Smooth muscle cell of the brain vasculature (primary cell): ENCODE data around the gene CIB4.
"Not testable (repeated sequence)": the region's sequence is repeated elsewhere in the genome, so short reads cannot be mapped to it uniquely, and the experiment has no call there.

Experiments
- DNase-seq: peaks from one replicate; pipeline ENCODE4 v3.0.0-alpha.2; 2012; ENCODE audit warnings: low read depth, low spot score

Gene CIB4

DNA sequence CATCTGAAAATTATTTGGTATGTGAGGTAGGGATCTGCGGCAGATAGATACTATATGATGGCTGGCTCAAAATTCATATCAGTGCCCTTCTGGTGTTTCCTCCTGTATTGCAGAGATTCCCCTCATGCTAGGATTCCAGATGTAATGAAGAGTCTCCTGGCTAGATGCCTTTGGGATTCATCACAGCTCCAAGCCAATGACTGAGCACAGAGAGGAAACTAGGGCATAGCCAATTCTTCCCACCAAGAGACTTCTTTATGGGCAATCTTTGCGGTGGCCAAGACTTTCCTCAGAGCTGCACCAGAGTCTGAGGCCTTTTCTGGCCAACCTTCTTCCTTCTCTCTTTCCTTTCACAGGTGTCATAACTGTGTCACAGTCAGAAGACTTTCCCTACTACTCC is 25.5 kb upstream of the CIB4 start:
- DNase-seq = no peak

DNA sequence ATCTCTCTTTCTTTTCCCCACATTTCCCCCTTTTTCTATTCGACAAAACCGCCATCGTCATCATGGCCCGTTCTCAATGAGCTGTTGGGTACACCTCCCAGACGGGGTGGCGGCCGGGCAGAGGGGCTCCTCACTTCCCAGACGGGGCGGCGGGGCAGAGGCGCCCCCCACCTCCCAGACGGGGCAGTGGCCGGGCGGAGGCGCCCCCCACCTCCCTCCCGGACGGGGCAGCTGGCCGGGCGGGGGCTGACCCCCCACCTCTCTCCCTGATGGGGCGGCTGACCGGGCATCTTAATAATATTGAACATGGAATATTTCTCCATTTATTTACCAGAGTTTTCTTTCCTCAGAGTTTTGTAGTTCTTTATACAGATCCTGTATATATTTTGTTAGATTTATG is 24.1 kb upstream of the CIB4 start:
- not testable (repeated sequence) for DNase-seq

GRCh38 chr2:26660363-26660962 is 19.3 kb upstream of the CIB4 start:
- no peak for DNase-seq

GRCh38 chr2:26658691-26659346 is 17.7 kb upstream of the CIB4 start:
- no peak for DNase-seq

GRCh38 chr2:26657265-26657664 is 16.1 kb upstream of the CIB4 start:
- no peak for DNase-seq

GRCh38 chr2:26655611-26656195 is 14.5 kb upstream of the CIB4 start:
- DNase-seq = no peak

- DNase-seq = not testable (repeated sequence)
These were observed 14.0 kb upstream of the CIB4 start for GRCh38 chr2:26655120-26655519.

- no peak for DNase-seq
These were observed 12.8 kb upstream of the CIB4 start for GRCh38 chr2:26654061-26654340.

DNA sequence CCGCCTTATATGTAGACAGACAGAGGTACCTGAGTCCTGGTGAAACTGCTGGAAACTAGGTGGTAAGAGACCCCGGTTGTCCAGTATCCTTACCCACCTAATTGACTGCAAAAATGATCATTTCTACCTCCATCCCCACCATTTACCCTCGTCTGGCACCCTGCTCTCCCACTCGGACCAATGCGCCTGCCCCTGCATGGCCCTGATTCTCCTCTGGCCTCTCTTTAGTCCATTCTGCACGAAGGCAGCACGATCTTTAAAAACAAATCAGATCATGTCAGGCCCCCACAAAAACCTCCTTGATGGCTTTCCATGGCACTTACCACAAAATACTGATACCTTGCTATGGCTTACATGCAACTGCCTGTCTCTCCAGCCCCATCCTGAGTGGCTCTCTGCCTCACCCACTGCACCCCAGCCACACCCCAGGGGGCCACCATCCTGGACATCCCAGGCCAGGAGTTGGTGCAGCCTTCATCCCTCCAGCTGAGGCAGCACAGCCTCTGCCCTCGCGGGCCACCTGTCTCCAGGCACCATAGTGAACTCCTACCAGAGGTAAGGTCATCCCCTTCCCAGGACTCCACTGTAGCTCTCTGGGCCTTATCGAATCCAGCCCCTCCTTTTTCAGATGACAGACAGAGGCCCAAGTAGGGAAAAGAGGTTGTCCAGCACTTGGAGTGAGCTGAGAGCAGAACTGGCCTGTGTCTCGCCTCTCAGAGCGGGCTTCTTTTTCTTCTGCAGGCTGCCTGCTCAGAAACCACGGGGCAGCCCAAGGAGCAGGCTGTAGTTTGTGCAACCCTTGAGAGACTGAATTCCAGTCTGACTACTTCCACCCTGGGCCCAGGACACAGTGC is 12.3 kb upstream of the CIB4 start:
- no peak for DNase-seq

DNA sequence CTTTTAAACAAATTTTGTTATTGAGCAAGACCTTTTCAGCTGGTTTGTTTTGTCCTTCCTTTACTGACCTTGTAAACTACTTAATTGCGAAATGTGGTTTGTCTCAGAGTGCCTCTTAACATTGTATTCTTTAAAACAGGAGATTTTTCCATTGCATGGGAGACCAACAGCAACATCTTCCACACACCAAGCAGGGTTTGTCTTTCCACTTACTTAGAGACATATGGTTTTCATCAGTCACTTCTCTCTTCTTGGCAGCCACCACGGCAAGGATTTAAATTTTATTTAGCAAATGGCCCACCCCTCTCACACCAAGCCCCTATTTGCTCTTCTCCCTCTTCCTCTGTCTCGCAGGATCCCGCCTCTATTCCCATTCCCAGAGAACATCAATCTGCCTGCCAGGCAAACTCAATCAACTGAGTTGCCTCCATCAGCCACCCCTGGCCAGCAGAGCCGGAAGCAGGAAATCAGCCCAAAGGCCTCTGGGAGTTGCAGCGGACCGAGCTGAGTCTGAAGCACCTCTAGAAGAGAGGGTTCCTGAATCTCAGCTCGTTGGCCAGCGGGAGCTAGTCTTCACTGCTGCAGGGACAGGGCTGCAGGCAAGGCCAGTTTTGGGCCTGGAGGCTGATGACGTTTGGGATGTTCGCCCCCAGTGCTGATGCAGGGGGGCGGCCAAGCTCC is 11.3 kb upstream of the CIB4 start:
- DNase-seq = no peak

DNA sequence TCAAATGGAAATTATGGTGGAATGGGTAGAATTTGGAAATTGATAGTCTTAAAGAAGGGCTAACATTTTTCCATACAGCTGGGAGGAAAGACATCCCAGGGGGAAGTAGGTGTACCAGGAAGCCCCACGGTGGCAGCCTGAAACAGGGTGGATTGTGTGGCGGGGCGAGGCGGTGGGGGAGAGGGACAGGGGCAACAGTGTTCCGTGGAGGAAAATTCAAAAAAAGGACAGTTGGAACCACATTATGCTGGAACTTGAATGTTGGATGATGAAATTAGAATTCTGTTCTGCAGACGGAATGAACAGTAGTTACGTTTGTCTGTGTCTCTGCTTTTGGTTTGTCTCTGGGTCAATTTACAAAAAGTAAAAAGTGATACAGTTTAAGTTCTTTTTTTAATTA is 10.6 kb upstream of the CIB4 start:
- DNase-seq = no peak

GRCh38 chr2:26651470-26651771 is 10.3 kb upstream of the CIB4 start:
- DNase-seq = no peak

DNA sequence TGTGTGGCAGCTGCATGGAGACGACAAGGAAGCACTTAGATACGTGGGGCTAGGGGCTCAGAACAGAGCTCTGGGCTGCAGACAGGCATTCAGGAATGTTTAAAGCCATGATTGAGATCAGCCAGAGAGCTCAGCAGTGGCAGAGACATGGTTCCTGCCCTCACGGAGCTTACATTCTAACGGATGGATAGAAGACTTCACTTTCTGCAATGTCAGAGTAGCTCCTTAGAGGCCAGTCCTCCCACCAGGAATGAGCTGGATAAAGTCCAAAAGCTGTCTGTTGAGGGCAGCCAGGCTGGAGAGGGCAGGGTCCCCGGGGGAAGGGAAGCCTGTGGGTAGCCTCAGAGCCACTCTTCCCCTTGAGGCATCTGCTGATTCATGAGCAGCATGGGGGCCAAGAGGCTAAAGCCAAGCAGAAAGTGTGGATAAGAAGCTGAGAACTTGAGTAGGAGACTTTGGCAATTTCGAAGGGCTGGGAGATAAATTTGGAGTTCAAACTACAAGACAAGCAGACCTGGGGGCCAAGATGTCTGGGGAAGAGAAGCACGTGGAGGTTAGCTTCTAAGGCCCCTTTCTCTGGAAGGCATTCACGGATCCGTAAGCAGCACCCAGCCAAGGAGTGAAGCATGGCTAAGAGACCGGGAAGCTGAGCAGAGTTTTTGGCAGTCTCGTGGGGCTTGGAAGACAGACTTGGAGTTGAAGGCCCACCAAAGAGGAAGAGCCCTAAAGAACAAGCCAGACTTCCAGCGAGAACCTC is 9.7 kb upstream of the CIB4 start:
- DNase-seq = no peak

DNA sequence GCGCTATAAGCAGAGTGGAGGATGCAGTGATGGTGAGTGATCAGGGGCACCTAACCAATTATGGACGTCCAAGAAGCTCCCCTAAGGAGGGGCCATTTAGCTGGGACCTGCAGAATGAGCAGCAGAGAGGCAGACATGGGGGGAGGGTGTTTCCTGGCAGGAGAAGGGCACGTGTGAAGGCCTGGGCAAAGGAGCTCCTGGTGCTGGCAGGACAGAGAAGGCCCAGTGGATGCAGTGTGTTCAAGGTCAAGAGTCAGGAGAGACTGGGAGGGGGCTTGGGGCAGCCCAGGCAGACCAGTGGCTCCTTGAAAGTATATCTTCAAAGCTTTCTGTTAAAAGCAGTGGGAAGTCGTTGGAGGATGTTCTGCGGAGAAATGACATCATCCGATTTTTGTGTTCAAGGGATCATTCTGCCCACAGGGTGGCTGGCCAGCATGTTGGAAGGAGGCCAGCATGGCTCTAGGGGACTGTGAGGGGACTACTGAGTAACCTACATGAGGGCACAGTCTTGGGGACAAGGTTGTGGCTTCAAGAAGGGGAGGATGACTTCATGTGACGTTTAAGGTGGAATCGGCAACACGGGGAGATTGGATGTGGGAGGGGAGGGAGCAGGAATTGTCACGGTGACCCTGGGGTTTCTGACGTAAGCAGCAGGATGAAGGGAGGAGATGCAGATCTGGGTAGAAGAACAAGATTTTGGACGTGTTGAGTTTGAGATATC is 9.0 kb upstream of the CIB4 start:
- no peak for DNase-seq

- DNase-seq = no peak
These were observed 8.2 kb upstream of the CIB4 start for GRCh38 chr2:26649322-26649721.

- DNase-seq = no peak
These were observed 7.3 kb upstream of the CIB4 start for GRCh38 chr2:26648516-26648915.

- DNase-seq = no peak
These were observed 6.8 kb upstream of the CIB4 start for GRCh38 chr2:26647981-26648380.

DNA sequence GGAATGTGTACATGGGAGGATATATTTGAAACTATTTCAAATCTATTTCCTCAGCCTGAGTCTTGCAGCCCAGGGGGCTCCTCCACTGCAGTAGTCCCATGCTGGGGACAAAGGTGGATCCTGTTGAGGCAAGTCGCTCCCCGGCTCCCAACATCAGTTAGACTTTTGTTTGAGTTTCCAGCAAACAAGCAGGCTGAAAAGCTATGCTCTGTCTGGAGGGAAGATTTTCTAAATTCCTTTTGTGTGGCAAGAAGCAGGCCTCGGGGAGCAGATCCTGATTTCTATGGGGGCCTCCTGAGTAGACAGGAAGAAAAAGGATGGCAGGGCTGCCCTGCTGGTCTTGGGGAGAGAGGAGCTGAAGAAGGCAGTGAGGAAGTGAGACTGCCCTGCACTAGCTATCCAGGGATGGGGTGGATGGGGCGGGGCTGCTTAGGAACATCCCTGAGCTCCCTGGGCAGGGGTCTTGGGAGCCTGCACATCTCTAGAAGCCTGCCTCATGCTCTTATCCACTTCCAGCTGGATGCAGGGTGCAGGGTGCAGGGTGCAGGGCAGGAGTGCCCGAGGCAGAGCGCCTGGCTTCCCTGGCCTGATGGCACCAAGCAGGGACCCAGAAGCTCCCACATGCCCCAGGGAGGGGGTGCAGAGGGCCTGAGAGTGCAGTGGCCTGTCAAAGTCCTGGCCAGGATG is 6.0 kb upstream of the CIB4 start:
- no peak for DNase-seq

- no peak for DNase-seq
These were observed 4.6 kb upstream of the CIB4 start for GRCh38 chr2:26645762-26646161.

- no peak for DNase-seq
These were observed 3.1 kb upstream of the CIB4 start for GRCh38 chr2:26644188-26644835.
